Measurements from ENCODE around the gene ZNF287. TPM values are rescaled to one million over a fixed set of nuclear protein-coding genes. Genes with fewer than 3 reads are reported as not detected.
"Not testable (repeated sequence)": the region's sequence is repeated elsewhere in the genome, so short reads cannot be mapped to it uniquely, and the experiment has no call there.

The ZNF287 gene
- total and polyA plus RNA-seq, 2 donors, result 4.9 to 7.6 TPM

DNA sequence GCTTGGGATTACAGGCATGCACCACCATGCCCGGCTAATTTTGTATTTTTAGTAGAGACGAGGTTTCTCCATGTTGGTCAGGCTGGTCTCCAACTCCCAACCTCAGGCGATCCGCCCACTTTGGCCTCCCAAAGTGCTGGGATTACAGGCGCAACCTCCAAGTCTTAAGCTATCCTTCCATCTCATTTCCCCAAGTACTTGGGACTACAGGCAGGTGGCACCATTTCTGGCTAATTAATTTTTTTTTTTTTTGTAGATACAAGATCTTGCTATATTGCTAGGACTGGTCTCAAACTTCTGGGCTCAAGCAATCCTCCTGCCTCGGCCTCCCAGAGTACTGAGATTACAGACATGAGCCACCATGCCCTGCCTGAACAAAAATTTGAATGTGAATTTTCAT, 43.4 kb downstream of the ZNF287 start:
- not testable (repeated sequence) for H3K4me3 ChIP-seq (ENCODE audit: low read length in 2 of 2); H3K27ac ChIP-seq (ENCODE audit: low read depth in 1 of 2, low read length in 1 of 2); DNase-seq (ENCODE audit: low read depth in 6 of 9, low spot score in 9 of 9); H3K9me3 ChIP-seq (ENCODE audit: control insufficient read depth in 2 of 2, insufficient read depth in 1 of 2, low read length in 1 of 2); H3K36me3 ChIP-seq (ENCODE audit: control insufficient read depth in 2 of 2, insufficient read depth in 2 of 2, low read length in 1 of 2); H3K4me1 ChIP-seq (ENCODE audit: control insufficient read depth in 2 of 2, insufficient read depth in 2 of 2, low read length in 2 of 2)
- H3K27me3 ChIP-seq (ENCODE audit: control insufficient read depth in 2 of 2, insufficient read depth in 1 of 2, low read length in 1 of 2), result peaks cover 3 to 15% of the 10 kb centered on the region in 2 donors
- WGBS, result 99% methylated on average over 6 of the region's 6 CpGs

- DNase-seq (ENCODE audit: low read depth in 6 of 9, low spot score in 9 of 9), result peak; percentile 40 to 81 (median 56)
- no peak overlapping the region for H3K4me3 ChIP-seq (ENCODE audit: low read length in 2 of 2)
- WGBS, result 43% methylated on average over 7 of the region's 7 CpGs
- no peaks in the 10 kb centered on the region for H3K36me3 ChIP-seq (ENCODE audit: control insufficient read depth in 2 of 2, insufficient read depth in 2 of 2, low read length in 1 of 2)
- no peak overlapping the region for H3K27ac ChIP-seq (ENCODE audit: low read depth in 1 of 2, low read length in 1 of 2)
- H3K4me1 ChIP-seq (ENCODE audit: control insufficient read depth in 2 of 2, insufficient read depth in 2 of 2, low read length in 2 of 2), result no peaks in the 10 kb centered on the region
- H3K9me3 ChIP-seq (ENCODE audit: control insufficient read depth in 2 of 2, insufficient read depth in 1 of 2, low read length in 1 of 2), result no peaks in the 10 kb centered on the region
- peaks cover 5 to 16% of the 10 kb centered on the region in 2 donors for H3K27me3 ChIP-seq (ENCODE audit: control insufficient read depth in 2 of 2, insufficient read depth in 1 of 2, low read length in 1 of 2)
Observed at GRCh38 chr17:16521070-16521727, 47.8 kb downstream of the ZNF287 start.

DNA sequence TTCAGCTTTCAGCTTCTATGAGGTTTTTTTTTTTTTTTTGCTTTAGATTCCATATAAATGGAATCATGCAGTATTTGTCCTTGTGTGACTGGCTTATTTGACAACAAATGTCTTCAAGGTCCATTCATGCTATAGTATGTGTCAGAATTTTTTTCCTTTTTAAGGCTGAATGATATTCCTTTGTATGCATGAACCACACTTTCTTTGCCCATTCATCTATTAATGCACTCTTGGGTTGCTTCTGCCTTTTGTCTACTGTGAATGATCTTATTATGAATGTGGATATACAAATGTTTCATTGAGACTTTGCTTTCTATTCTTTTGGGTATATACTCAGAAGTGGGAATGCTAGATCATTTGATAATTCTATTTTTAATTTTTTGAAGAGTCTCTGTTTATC, 50.0 kb downstream of the ZNF287 start:
- no peaks in the 10 kb centered on the region for H3K9me3 ChIP-seq (ENCODE audit: control insufficient read depth in 2 of 2, insufficient read depth in 1 of 2, low read length in 1 of 2)
- no peak for DNase-seq (ENCODE audit: low read depth in 6 of 9, low spot score in 9 of 9)
- H3K27me3 ChIP-seq (ENCODE audit: control insufficient read depth in 2 of 2, insufficient read depth in 1 of 2, low read length in 1 of 2), result peaks cover 5 to 24% of the 10 kb centered on the region in 2 donors
- H3K27ac ChIP-seq (ENCODE audit: low read depth in 1 of 2, low read length in 1 of 2), result no peak overlapping the region
- H3K4me1 ChIP-seq (ENCODE audit: control insufficient read depth in 2 of 2, insufficient read depth in 2 of 2, low read length in 2 of 2), result no peaks in the 10 kb centered on the region
- H3K36me3 ChIP-seq (ENCODE audit: control insufficient read depth in 2 of 2, insufficient read depth in 2 of 2, low read length in 1 of 2), result no peaks in the 10 kb centered on the region
- no peak overlapping the region for H3K4me3 ChIP-seq (ENCODE audit: low read length in 2 of 2)

GRCh38 chr17:16517477-16517876, 51.5 kb downstream of the ZNF287 start:
- no peaks in the 10 kb centered on the region for H3K4me1 ChIP-seq (ENCODE audit: control insufficient read depth in 2 of 2, insufficient read depth in 2 of 2, low read length in 2 of 2)

GRCh38 chr17:16516594-16517051, 52.4 kb downstream of the ZNF287 start:
- Histone ChIP-seq H3K9me3 (ENCODE audit: control insufficient read depth in 2 of 2, insufficient read depth in 1 of 2, low read length in 1 of 2) (no peaks in the 10 kb centered on the region), H3K27ac (ENCODE audit: low read depth in 1 of 2, low read length in 1 of 2) (no peak overlapping the region), H3K4me3 (ENCODE audit: low read length in 2 of 2) (no peak overlapping the region), H3K27me3 (ENCODE audit: control insufficient read depth in 2 of 2, insufficient read depth in 1 of 2, low read length in 1 of 2) (peaks cover 5 to 24% of the 10 kb centered on the region in 2 donors), H3K36me3 (ENCODE audit: control insufficient read depth in 2 of 2, insufficient read depth in 2 of 2, low read length in 1 of 2) (no peaks in the 10 kb centered on the region), H3K4me1 (ENCODE audit: control insufficient read depth in 2 of 2, insufficient read depth in 2 of 2, low read length in 2 of 2) (peaks cover 0 to 2% of the 10 kb centered on the region in 2 donors)
- WGBS, result 69% methylated on average over 16 of the region's 16 CpGs
- no peak for DNase-seq (ENCODE audit: low read depth in 6 of 9, low spot score in 9 of 9)

More at GRCh38 chr17:16517477-16517876, 51.5 kb downstream of the ZNF287 start:
- H3K9me3 ChIP-seq (ENCODE audit: control insufficient read depth in 2 of 2, insufficient read depth in 1 of 2, low read length in 1 of 2), result no peaks in the 10 kb centered on the region
- H3K4me3 ChIP-seq (ENCODE audit: low read length in 2 of 2), result no peak overlapping the region
- no peak overlapping the region for H3K27ac ChIP-seq (ENCODE audit: low read depth in 1 of 2, low read length in 1 of 2)
- DNase-seq (ENCODE audit: low read depth in 6 of 9, low spot score in 9 of 9), result no peak
- H3K36me3 ChIP-seq (ENCODE audit: control insufficient read depth in 2 of 2, insufficient read depth in 2 of 2, low read length in 1 of 2), result no peaks in the 10 kb centered on the region
- peaks cover 5 to 24% of the 10 kb centered on the region in 2 donors for H3K27me3 ChIP-seq (ENCODE audit: control insufficient read depth in 2 of 2, insufficient read depth in 1 of 2, low read length in 1 of 2)
- WGBS, result 95% methylated on average over 7 of the region's 7 CpGs

- peaks cover 5 to 24% of the 10 kb centered on the region in 2 donors for H3K27me3 ChIP-seq (ENCODE audit: control insufficient read depth in 2 of 2, insufficient read depth in 1 of 2, low read length in 1 of 2)
- H3K36me3 ChIP-seq (ENCODE audit: control insufficient read depth in 2 of 2, insufficient read depth in 2 of 2, low read length in 1 of 2), result no peaks in the 10 kb centered on the region
- H3K9me3 ChIP-seq (ENCODE audit: control insufficient read depth in 2 of 2, insufficient read depth in 1 of 2, low read length in 1 of 2), result no peaks in the 10 kb centered on the region
- DNase-seq (ENCODE audit: low read depth in 6 of 9, low spot score in 9 of 9), result no peak
- peaks cover 0 to 2% of the 10 kb centered on the region in 2 donors for H3K4me1 ChIP-seq (ENCODE audit: control insufficient read depth in 2 of 2, insufficient read depth in 2 of 2, low read length in 2 of 2)
- no peak overlapping the region for H3K27ac ChIP-seq (ENCODE audit: low read depth in 1 of 2, low read length in 1 of 2)
- 94% methylated on average over 4 of the region's 4 CpGs for WGBS
- H3K4me3 ChIP-seq (ENCODE audit: low read length in 2 of 2), result no peak overlapping the region
Observed at GRCh38 chr17:16515933-16516332, 53.1 kb downstream of the ZNF287 start.

DNA sequence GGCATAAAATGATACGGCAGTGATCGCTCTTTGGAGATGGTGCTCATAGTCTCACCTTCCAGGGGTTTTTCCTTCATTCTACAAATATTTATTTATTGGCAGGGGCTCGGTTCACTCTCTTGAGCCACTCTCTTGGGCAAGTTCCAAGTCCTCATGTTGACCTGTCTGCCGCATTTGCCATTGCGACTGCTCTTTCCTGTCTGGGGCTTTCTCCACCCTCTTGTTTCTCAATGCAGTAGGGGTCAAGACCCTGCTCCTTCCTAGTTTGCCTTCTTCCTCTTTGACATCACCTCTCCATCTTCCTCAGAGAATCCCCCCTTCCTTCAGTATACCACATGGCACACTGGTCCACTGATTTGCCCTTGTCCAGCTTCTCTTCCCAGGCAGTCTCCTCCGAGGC, 55.1 kb downstream of the ZNF287 start:
- no peak for DNase-seq (ENCODE audit: low read depth in 6 of 9, low spot score in 9 of 9)
- peaks cover 5 to 24% of the 10 kb centered on the region in 2 donors for H3K27me3 ChIP-seq (ENCODE audit: control insufficient read depth in 2 of 2, insufficient read depth in 1 of 2, low read length in 1 of 2)
- H3K36me3 ChIP-seq (ENCODE audit: control insufficient read depth in 2 of 2, insufficient read depth in 2 of 2, low read length in 1 of 2), result no peaks in the 10 kb centered on the region
- H3K4me1 ChIP-seq (ENCODE audit: control insufficient read depth in 2 of 2, insufficient read depth in 2 of 2, low read length in 2 of 2), result peaks cover 0 to 2% of the 10 kb centered on the region in 2 donors
- no peak overlapping the region for H3K4me3 ChIP-seq (ENCODE audit: low read length in 2 of 2)
- WGBS, result 92% methylated on average over 6 of the region's 6 CpGs
- H3K9me3 ChIP-seq (ENCODE audit: control insufficient read depth in 2 of 2, insufficient read depth in 1 of 2, low read length in 1 of 2), result no peaks in the 10 kb centered on the region
- no peak overlapping the region for H3K27ac ChIP-seq (ENCODE audit: low read depth in 1 of 2, low read length in 1 of 2)

DNA sequence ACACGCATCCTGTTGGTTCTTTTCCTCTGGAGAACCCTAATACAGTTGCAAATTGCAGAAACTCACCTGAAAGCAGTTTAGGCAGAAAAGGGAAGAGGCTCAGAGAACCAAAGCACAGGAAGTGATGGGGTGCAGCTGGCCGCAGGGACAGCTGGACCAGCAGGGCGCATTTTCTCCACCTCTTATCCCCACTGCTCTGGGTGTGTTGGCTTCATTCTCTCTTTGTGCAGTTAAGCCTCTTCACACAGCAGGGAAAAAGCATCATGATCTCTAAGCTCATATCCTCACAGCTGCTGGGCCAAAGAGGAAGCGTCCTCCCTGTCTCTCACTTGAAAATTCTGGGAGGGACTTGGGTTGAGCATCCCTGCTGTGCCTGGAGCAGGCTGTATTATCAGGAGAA, 57.0 kb downstream of the ZNF287 start:
- 11% methylated on average over 4 of the region's 4 CpGs for WGBS
- no peak overlapping the region for H3K4me3 ChIP-seq (ENCODE audit: low read length in 2 of 2)
- DNase-seq (ENCODE audit: low read depth in 6 of 9, low spot score in 9 of 9), result peak in 1 of 9 donors; percentile 14
- peaks cover 0 to 2% of the 10 kb centered on the region in 2 donors for H3K4me1 ChIP-seq (ENCODE audit: control insufficient read depth in 2 of 2, insufficient read depth in 2 of 2, low read length in 2 of 2)
- no peaks in the 10 kb centered on the region for H3K9me3 ChIP-seq (ENCODE audit: control insufficient read depth in 2 of 2, insufficient read depth in 1 of 2, low read length in 1 of 2)
- peaks cover 5 to 14% of the 10 kb centered on the region in 2 donors for H3K27me3 ChIP-seq (ENCODE audit: control insufficient read depth in 2 of 2, insufficient read depth in 1 of 2, low read length in 1 of 2)
- no peaks in the 10 kb centered on the region for H3K36me3 ChIP-seq (ENCODE audit: control insufficient read depth in 2 of 2, insufficient read depth in 2 of 2, low read length in 1 of 2)
- no peak overlapping the region for H3K27ac ChIP-seq (ENCODE audit: low read depth in 1 of 2, low read length in 1 of 2)

- no peak overlapping the region for H3K4me3 ChIP-seq (ENCODE audit: low read length in 2 of 2)
- peaks cover 0 to 2% of the 10 kb centered on the region in 2 donors for H3K4me1 ChIP-seq (ENCODE audit: control insufficient read depth in 2 of 2, insufficient read depth in 2 of 2, low read length in 2 of 2)
- no peaks in the 10 kb centered on the region for H3K9me3 ChIP-seq (ENCODE audit: control insufficient read depth in 2 of 2, insufficient read depth in 1 of 2, low read length in 1 of 2)
- no peak for DNase-seq (ENCODE audit: low read depth in 6 of 9, low spot score in 9 of 9)
- WGBS, result 87% methylated on average over 1 of the region's 1 CpG
- no peak overlapping the region for H3K27ac ChIP-seq (ENCODE audit: low read depth in 1 of 2, low read length in 1 of 2)
- H3K27me3 ChIP-seq (ENCODE audit: control insufficient read depth in 2 of 2, insufficient read depth in 1 of 2, low read length in 1 of 2), result peaks cover 2 to 11% of the 10 kb centered on the region in 2 donors
- no peaks in the 10 kb centered on the region for H3K36me3 ChIP-seq (ENCODE audit: control insufficient read depth in 2 of 2, insufficient read depth in 2 of 2, low read length in 1 of 2)
Observed at GRCh38 chr17:16511593-16511992, 57.4 kb downstream of the ZNF287 start.
